Astrocyte of the spinal cord (primary cell): ENCODE data around the gene TSPEAR.

Experiments used
- DNase-seq: peaks from one replicate; pipeline ENCODE4 v3.0.0; 2011; ENCODE audit warnings: low read depth, low spot score
- H3K4me3 ChIP-seq: 2 replicates; pipeline ENCODE4 v1.5.1; 2011; ENCODE audit warnings: low read depth, mild to moderate bottlenecking, low read length, moderate library complexity
- CTCF ChIP-seq: IDR thresholded peaks from 2 replicates; pipeline ENCODE4 v1.5.1; 2012; ENCODE audit warnings: low read depth, mild to moderate bottlenecking, low read length, inconsistent platforms
- in situ Hi-C: cut with HindIII; loops from 2 replicates; pipeline ENCODE4 v1.10.0; 2017; ENCODE audit warnings: low sequenced_read_pairs

TSPEAR gene

DNA sequence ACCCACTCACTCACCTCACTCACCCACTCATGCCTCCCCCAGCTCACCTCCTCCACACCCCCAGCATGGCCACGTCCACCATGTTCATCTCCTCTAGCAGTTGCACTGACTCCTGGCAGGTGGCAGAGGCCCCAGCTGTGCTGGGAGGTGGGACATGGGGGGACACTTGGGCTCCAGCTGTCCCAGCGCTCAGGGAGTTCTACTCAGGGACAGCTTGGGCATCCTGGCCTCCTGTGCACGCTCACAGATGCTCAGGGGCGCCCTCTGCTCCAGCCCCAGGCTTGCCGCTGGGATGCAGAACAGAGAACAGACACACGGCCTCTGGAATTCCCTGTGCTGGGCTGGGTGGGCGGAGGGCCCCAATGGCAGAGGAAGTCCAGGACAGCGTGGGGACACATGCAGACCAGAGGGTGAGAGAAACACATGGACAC, 94.3 kb downstream of the TSPEAR start:
- DNase-seq, result no peak
- no peak for TF ChIP-seq CTCF
- no peak overlapping the region for H3K4me3 ChIP-seq
- in situ Hi-C loops, result no loop called here

DNA sequence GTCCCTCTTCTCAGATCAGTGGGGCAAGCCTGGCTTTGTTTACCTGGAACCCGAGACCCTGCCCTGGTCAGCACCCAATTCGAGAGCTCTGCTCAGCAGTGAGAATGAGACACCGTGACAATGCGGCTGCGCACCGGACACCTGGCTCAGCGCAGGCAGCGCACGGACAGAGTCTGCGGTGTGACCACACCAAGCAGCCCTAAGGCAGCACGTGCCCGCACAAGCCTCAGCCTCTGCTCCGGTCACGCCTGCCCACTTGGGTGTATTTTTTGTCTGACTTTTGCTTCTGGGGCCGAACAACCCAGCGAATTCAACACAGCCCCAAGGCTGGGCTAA, 94.8 kb downstream of the TSPEAR start:
- in situ Hi-C loops, result no loop called here

GRCh38 chr21:44615911-44616590, 95.3 kb downstream of the TSPEAR start:
- no peak for DNase-seq
- no peak for TF ChIP-seq CTCF
- in situ Hi-C loops, result no loop called here
- H3K4me3 ChIP-seq, result no peak overlapping the region

More for the DNA sequence above, 94.8 kb downstream of the TSPEAR start:
- no peak for DNase-seq
- no peak for TF ChIP-seq CTCF
- H3K4me3 ChIP-seq, result no peak overlapping the region

GRCh38 chr21:44615466-44615865, 95.9 kb downstream of the TSPEAR start:
- H3K4me3 ChIP-seq, result no peak overlapping the region
- no peak for DNase-seq
- no peak for TF ChIP-seq CTCF
- in situ Hi-C loops, result no loop called here

DNA sequence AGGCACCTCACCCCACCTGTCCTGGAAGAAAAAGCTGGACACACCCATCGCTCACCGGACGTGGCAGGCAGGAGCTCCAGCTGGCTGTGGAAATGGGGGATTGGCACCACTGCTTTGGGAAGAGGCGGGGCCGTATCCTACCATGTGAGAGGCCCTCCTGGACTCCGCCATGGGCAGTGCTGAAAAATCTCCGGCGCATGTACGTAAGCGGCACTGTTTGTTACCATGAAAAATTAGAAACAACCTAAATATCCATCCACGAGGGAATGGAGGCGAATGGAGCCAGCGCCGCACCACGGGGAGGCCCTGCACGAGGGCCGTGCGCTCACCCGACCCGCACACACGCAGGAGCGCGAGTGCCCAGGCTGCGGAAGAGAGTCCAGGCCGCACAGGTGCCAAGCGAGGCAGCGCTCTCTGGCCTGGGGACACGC, 96.4 kb downstream of the TSPEAR start:
- H3K4me3 ChIP-seq, result no peak overlapping the region
- no peak for DNase-seq
- TF ChIP-seq CTCF, result no peak
- in situ Hi-C loops, result no loop called here

DNA sequence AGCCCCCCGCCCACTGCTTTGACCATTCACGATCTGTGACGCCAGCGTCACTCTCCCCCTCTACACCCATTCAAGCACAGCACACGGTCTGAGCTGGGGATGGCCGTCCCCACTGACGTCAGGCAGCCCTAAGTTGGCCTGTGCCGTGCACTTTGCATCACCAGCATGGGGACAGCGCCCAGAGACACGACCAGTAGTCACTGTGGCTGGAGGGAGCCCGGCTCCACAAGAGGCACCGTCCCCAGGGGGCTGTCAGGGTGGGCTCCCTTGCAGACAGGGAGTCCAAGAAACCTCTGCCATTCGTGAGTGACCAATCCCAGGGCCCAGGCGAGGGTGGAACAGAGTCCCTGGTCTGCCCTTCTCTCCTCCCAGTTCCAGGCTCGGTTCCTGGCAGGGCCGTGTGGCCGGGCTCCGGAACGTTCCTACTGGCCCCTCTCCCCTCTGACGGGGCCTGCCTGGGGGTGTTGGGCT, 97.2 kb downstream of the TSPEAR start:
- DNase-seq, result no peak
- in situ Hi-C loops, result no loop called here
- no peak overlapping the region for H3K4me3 ChIP-seq
- TF ChIP-seq CTCF, result no peak
